Upper lobe of right lung (tissue), 1 donor: ENCODE results near the gene DVL2. TPM values are rescaled to one million over a fixed set of nuclear protein-coding genes. Genes with fewer than 3 reads are reported as not detected.
A peak's percentile ranks its signal among the peaks of the same experiment; 100 is the strongest.

ENCODE experiments used
- ATAC-seq: fragments of 200-7000 bp; cut with Tn5 transposase; one replicate; pipeline ENCODE4 v1.9.1; 2020; ENCODE audit warnings: mild to moderate bottlenecking, moderate library complexity
- DNase-seq: peaks from one replicate; pipeline ENCODE4 v3.0.0-alpha.2; 2020
- H3K27ac ChIP-seq: fragments of 200-600 bp; one replicate; pipeline ENCODE4 v1.8.0; 2022
- H3K27me3 ChIP-seq: fragments of 200-600 bp; one replicate; pipeline ENCODE4 v1.8.0; 2022; ENCODE audit warnings: mild to moderate bottlenecking
- H3K36me3 ChIP-seq: fragments of 200-600 bp; one replicate; pipeline ENCODE4 v1.8.0; 2022
- H3K4me1 ChIP-seq: fragments of 200-600 bp; one replicate; pipeline ENCODE4 v1.8.0; 2022
- H3K4me3 ChIP-seq: fragments of 200-600 bp; one replicate; pipeline ENCODE4 v1.8.0; 2022; ENCODE audit warnings: mild to moderate bottlenecking
- H3K9me3 ChIP-seq: fragments of 200-600 bp; one replicate; pipeline ENCODE4 v1.8.0; 2022
- CTCF ChIP-seq: fragments of 200-600 bp; IDR thresholded peaks from one replicate; pipeline ENCODE4 v1.8.0; 2022; ENCODE audit warnings: antibody characterized with exemption
- intact Hi-C: fragments of 100-400 bp; cut with DNase I; formaldehyde crosslinking; loops from one replicate; pipeline ENCODE4 v1.11.0; 2022
- total RNA-seq: library from RNA; stranded (reverse); fragmentation: NEBNext Ultra II Directional; extraction: Animal tissue kit (Norgen Biotek cat#: 25700); gene quantifications from one replicate; pipeline ENCODE4 v1.2.1, GENCODE V29; 2021
- donor health status: DM: no; HTN: yes; CAD: no; lungs with severe emphysema.

The DVL2 gene
- total RNA-seq, 1 donor from 2014 or later = 41.0 TPM

- TF ChIP-seq CTCF = no peak
- peaks cover 33% of the 10 kb centered on the region for H3K36me3 ChIP-seq
- intact Hi-C loops = no loop called here
- peak overlapping the region; percentile 94 for H3K4me3 ChIP-seq
- DNase-seq = no peak
- H3K27me3 ChIP-seq = no peaks in the 10 kb centered on the region
- no peaks in the 10 kb centered on the region for H3K9me3 ChIP-seq
- H3K27ac ChIP-seq = peak overlapping the region; percentile 88
- peaks cover 40% of the 10 kb centered on the region for H3K4me1 ChIP-seq
- ATAC-seq = no peak
Observed at GRCh38 chr17:7237266-7237760, 3.0 kb upstream of the DVL2 start.

- H3K4me1 ChIP-seq = peaks cover 45% of the 10 kb centered on the region
- peak; percentile 41 for DNase-seq
- ATAC-seq = no peak
- peak overlapping the region; percentile 94 for H3K4me3 ChIP-seq
- H3K27me3 ChIP-seq = no peaks in the 10 kb centered on the region
- no peak for TF ChIP-seq CTCF
- intact Hi-C loops = no loop called here
- H3K27ac ChIP-seq = no peak overlapping the region
- H3K36me3 ChIP-seq = peaks cover 33% of the 10 kb centered on the region
- no peaks in the 10 kb centered on the region for H3K9me3 ChIP-seq
Observed at GRCh38 chr17:7236808-7237207, 2.5 kb upstream of the DVL2 start.

- Histone ChIP-seq H3K27ac (no peak overlapping the region), H3K27me3 (no peaks in the 10 kb centered on the region), H3K36me3 (peaks cover 29% of the 10 kb centered on the region), H3K4me1 (peaks cover 40% of the 10 kb centered on the region), H3K4me3 (no peak overlapping the region), H3K9me3 (no peaks in the 10 kb centered on the region)
- intact Hi-C loops = no loop called here
- DNase-seq (no peak), ATAC-seq (no peak)
- no peak for TF ChIP-seq CTCF
Observed at GRCh38 chr17:7235693-7236665, 1.7 kb upstream of the DVL2 start.

GRCh38 chr17:7233701-7234082 is 625 bp downstream of the DVL2 start:
- intact Hi-C loops = no loop called here
- ATAC-seq (peak; percentile 0), DNase-seq (no peak)
- H3K27me3 ChIP-seq = no peaks in the 10 kb centered on the region
- no peaks in the 10 kb centered on the region for H3K9me3 ChIP-seq
- no peak for TF ChIP-seq CTCF
- peaks cover 28% of the 10 kb centered on the region for H3K4me1 ChIP-seq
- peaks cover 40% of the 10 kb centered on the region for H3K36me3 ChIP-seq
- H3K27ac ChIP-seq = peak overlapping the region; percentile 84
- H3K4me3 ChIP-seq = peak overlapping the region; percentile 95

GRCh38 chr17:7232114-7232513 is 2.2 kb downstream of the DVL2 start:
- no peak for TF ChIP-seq CTCF
- Histone ChIP-seq H3K9me3 (no peaks in the 10 kb centered on the region), H3K4me3 (peak overlapping the region; percentile 14), H3K27me3 (no peaks in the 10 kb centered on the region), H3K4me1 (peaks cover 28% of the 10 kb centered on the region), H3K36me3 (peaks cover 54% of the 10 kb centered on the region), H3K27ac (no peak overlapping the region)
- ATAC-seq (no peak), DNase-seq (no peak)
- intact Hi-C loops = no loop called here
